H1 (cell line): ENCODE data around the gene SLC24A4. TPM values are rescaled to one million over a fixed set of nuclear protein-coding genes. Genes with fewer than 3 reads are reported as not detected.
A peak's percentile ranks its signal among the peaks of the same experiment; 100 is the strongest.

Source experiments
- CTCF ChIA-PET: fragments of 300-600 bp; sonication (Branson Sonifier 250); formaldehyde crosslinking; loops from one replicate; lab custom pipeline; 2021; ENCODE audit not compliant: partially characterized antibody; lab: Charles Lee
- POLR2A ChIA-PET: fragments of 300-600 bp; sonication (Branson Sonifier 250); formaldehyde crosslinking; loops from one replicate; lab custom pipeline; 2021; ENCODE audit warnings: inconsistent platforms; ENCODE audit not compliant: partially characterized antibody; lab: Charles Lee
- DNase-seq, 2 experiments: peaks; one replicate each; pipeline versions ENCODE4 v3.0.0 to v3.0.0-alpha.2; 2010 to 2022; ENCODE audit warnings: low spot score in 2 of 2, low read depth in 1 of 2, mixed read lengths in 1 of 2
- FAIRE-seq: peaks from 2 replicates; lab custom pipeline; 2011; peaks lifted over from hg19 to GRCh38; lab: Jason Lieb, UNC
- H2AFZ ChIP-seq: 2 replicates; pipeline ENCODE4 v1.8.1; 2012; ENCODE audit warnings: low read length, inconsistent platforms
- H2AK5ac ChIP-seq: 2 replicates; pipeline ENCODE4 v1.6.1; 2013; ENCODE audit warnings: low read depth, low read length
- H2BK120ac ChIP-seq: replicated peaks from 2 replicates; pipeline ENCODE3; 2013; ENCODE audit warnings: low read depth, low read length, inconsistent platforms
- H2BK12ac ChIP-seq: 2 replicates; pipeline ENCODE4 v1.6.1; 2013; ENCODE audit warnings: low read depth, low read length
- H2BK15ac ChIP-seq: 2 replicates; pipeline ENCODE4 v1.6.1; 2013; ENCODE audit warnings: low read length
- H2BK20ac ChIP-seq: 2 replicates; pipeline ENCODE4 v1.6.1; 2013; ENCODE audit warnings: low read length
- H2BK5ac ChIP-seq: 2 replicates; pipeline ENCODE4 v1.6.1; 2013; ENCODE audit warnings: low read depth, low read length
- H3K14ac ChIP-seq: 2 replicates; pipeline ENCODE4 v1.6.1; 2013; ENCODE audit warnings: inconsistent platforms; ENCODE audit not compliant: insufficient read length
- H3K18ac ChIP-seq: 2 replicates; pipeline ENCODE4 v1.6.1; 2013; ENCODE audit warnings: low read length; ENCODE audit errors: extremely low read depth
- H3K23ac ChIP-seq: 2 replicates; pipeline ENCODE4 v1.6.1; 2013; ENCODE audit warnings: inconsistent platforms; ENCODE audit not compliant: insufficient read length
- H3K23me2 ChIP-seq: 2 replicates; pipeline ENCODE4 v1.6.1; 2013; ENCODE audit warnings: low read depth, low read length
- H3K27ac ChIP-seq: 2 replicates; pipeline ENCODE4 v1.6.1; 2011; ENCODE audit warnings: low read depth, low read length, inconsistent platforms
- H3K27me3 ChIP-seq, 4 experiments: replicated peaks in 1 of 4; 1 replicate in 1 of 4; 2 replicates in 3 of 4; pipeline versions ENCODE4 v1.6.1 to v1.8.1; 2011 to 2013; ENCODE audit warnings: low read length in 3 of 4, mild to moderate bottlenecking in 3 of 4, inconsistent platforms in 2 of 4, mixed read lengths in 2 of 4, moderate library complexity in 1 of 4; ENCODE audit not compliant: control insufficient read depth in 3 of 4, insufficient read depth in 3 of 4; ENCODE audit errors: extremely low read depth in 1 of 4
- H3K36me3 ChIP-seq, 4 experiments: 2 replicates each; pipeline versions ENCODE4 v1.6.1 to v1.8.1; 2011 to 2013; ENCODE audit warnings: mild to moderate bottlenecking in 4 of 4, low read length in 3 of 4, moderate library complexity in 2 of 4, control low read depth in 1 of 4, inconsistent platforms in 1 of 4; ENCODE audit not compliant: insufficient read depth in 4 of 4, control insufficient read depth in 2 of 4
- H3K4ac ChIP-seq: replicated peaks from 2 replicates; pipeline ENCODE3; 2013; ENCODE audit warnings: low read length, low read depth, mixed read lengths, inconsistent platforms; ENCODE audit not compliant: insufficient read length
- H3K4me1 ChIP-seq, 4 experiments: replicated peaks in 1 of 4; 1 replicate in 1 of 4; 2 replicates in 3 of 4; pipeline versions ENCODE4 v1.6.1 to v1.8.1; 2011 to 2013; ENCODE audit warnings: low read length in 3 of 4, inconsistent platforms in 2 of 4, mixed read lengths in 1 of 4; ENCODE audit not compliant: insufficient read depth in 4 of 4, control insufficient read depth in 3 of 4
- H3K4me2 ChIP-seq, 2 experiments: 2 replicates each; pipeline versions ENCODE4 v1.6.1 to v1.8.1; 2011 to 2013; ENCODE audit warnings: low read depth in 2 of 2, low read length in 2 of 2, control low read depth in 1 of 2, inconsistent platforms in 1 of 2, mild to moderate bottlenecking in 1 of 2; ENCODE audit not compliant: insufficient read depth in 1 of 2
- H3K4me3 ChIP-seq, 4 experiments: fragments of 200-600, 300-600 bp in 1 of 4; sonication (generic), shearing (Covaris generic), sonication (Bioruptor Twin) in 1 of 4; 2 replicates each; pipeline versions ENCODE4 v1.5.1 to v1.8.1; 2011 to 2016; ENCODE audit warnings: low read length in 4 of 4, low read depth in 3 of 4, control low read depth in 2 of 4, inconsistent platforms in 2 of 4, mild to moderate bottlenecking in 2 of 4, mixed read lengths in 1 of 4, moderate library complexity in 1 of 4; ENCODE audit not compliant: insufficient read depth in 2 of 4; ENCODE audit errors: extremely low read depth in 1 of 4
- H3K56ac ChIP-seq: replicated peaks from 2 replicates; pipeline ENCODE3; 2013; ENCODE audit warnings: low read depth, mild to moderate bottlenecking, mixed read lengths, low read length, inconsistent platforms; ENCODE audit not compliant: insufficient read length
- H3K79me1 ChIP-seq: 2 replicates; pipeline ENCODE4 v1.6.1; 2013; ENCODE audit warnings: low read depth, low read length, control low read depth
- H3K79me2 ChIP-seq, 2 experiments: 2 replicates each; pipeline versions ENCODE4 v1.6.1 to v1.8.1; 2012 to 2013; ENCODE audit warnings: low read length in 2 of 2, mild to moderate bottlenecking in 2 of 2, inconsistent platforms in 1 of 2; ENCODE audit not compliant: insufficient read depth in 2 of 2, control insufficient read depth in 1 of 2
- H3K9ac ChIP-seq, 4 experiments: replicated peaks in 1 of 4; 1 replicate in 1 of 4; 2 replicates in 3 of 4; pipeline versions ENCODE4 v1.6.1 to v1.8.1; 2011 to 2013; ENCODE audit warnings: low read depth in 3 of 4, low read length in 3 of 4, control low read depth in 2 of 4, mild to moderate bottlenecking in 2 of 4, moderate library complexity in 2 of 4, inconsistent platforms in 1 of 4; ENCODE audit errors: extremely low read depth in 1 of 4
- H3K9me3 ChIP-seq, 2 experiments: 2 replicates each; pipeline versions ENCODE4 v1.6.1 to v1.8.1; 2012 to 2013; ENCODE audit warnings: mild to moderate bottlenecking in 2 of 2, moderate library complexity in 2 of 2, control low read depth in 1 of 2, inconsistent platforms in 1 of 2, low read depth in 1 of 2, low read length in 1 of 2, mixed read lengths in 1 of 2; ENCODE audit not compliant: insufficient read depth in 2 of 2
- H4K20me1 ChIP-seq, 2 experiments: replicated peaks in 1 of 2; 2 replicates each; pipeline versions ENCODE3 to v1.8.1; 2011 to 2013; ENCODE audit warnings: inconsistent platforms in 2 of 2, low read length in 2 of 2, mild to moderate bottlenecking in 1 of 2; ENCODE audit not compliant: insufficient read depth in 2 of 2, control insufficient read depth in 1 of 2
- H4K5ac ChIP-seq: 2 replicates; pipeline ENCODE4 v1.6.1; 2013; ENCODE audit warnings: low read length, low read depth, mixed read lengths, inconsistent platforms; ENCODE audit not compliant: insufficient read length
- H4K8ac ChIP-seq: 2 replicates; pipeline ENCODE4 v1.8.0; 2013; ENCODE audit warnings: mild to moderate bottlenecking, moderate library complexity, low read length, inconsistent platforms; ENCODE audit not compliant: insufficient read depth; ENCODE audit errors: extremely low read depth
- H4K91ac ChIP-seq: replicated peaks from 2 replicates; pipeline ENCODE3; 2013; ENCODE audit warnings: low read length, mixed read lengths, inconsistent platforms; ENCODE audit not compliant: insufficient read length
- KDM1A ChIP-seq: fragments of 200-600, 300-600 bp; sonication (generic); IDR thresholded peaks from 2 replicates; pipeline ENCODE4 v1.7.1; 2016; ENCODE audit warnings: mild to moderate bottlenecking, low read length, borderline replicate concordance
- MAX ChIP-seq: IDR thresholded peaks from 2 replicates; pipeline ENCODE4 v1.6.1; 2012; ENCODE audit warnings: inconsistent platforms
- RBBP5 ChIP-seq: IDR thresholded peaks from 2 replicates; pipeline ENCODE4 v1.7.1; 2012; ENCODE audit warnings: low read depth, mild to moderate bottlenecking, inconsistent platforms, low read length, moderate library complexity, borderline replicate concordance
- WGBS, 2 experiments: shearing (Covaris generic) in 1 of 2; methylation state at CpG; one replicate each; pipeline versions ENCODE4 v1.1.6 to v1.1.7; 2013 to 2015; ENCODE audit warnings: low lambda C conversion rate in 2 of 2, mixed read lengths in 2 of 2, inconsistent platforms in 1 of 2, low coverage in 1 of 2, missing lambda C conversion rate in 1 of 2; ENCODE audit not compliant: insufficient replicate concordance in 2 of 2, insufficient coverage in 1 of 2, insufficient read length in 1 of 2; ENCODE audit errors: extremely low coverage in 1 of 2, missing lambda C conversion rate in 1 of 2; 5-methylcytosine and 5-hydroxymethylcytosine counted together
- polyA plus RNA-seq, 7 experiments: library from polyadenylated mRNA; depleted of rRNA in 3 of 7; stranded (reverse) in 5 of 7; unstranded in 2 of 7; fragments of >200 nt in 5 of 7; fragments of 200-250 nt in 2 of 7; gene quantifications; 1 replicate in 5 of 7; 2 replicates in 1 of 7; 4 replicates in 1 of 7; pipeline versions ENCODE4 v1.2.1 to v1.2.3, GENCODE V29; 2011 to 2013; ENCODE audit warnings: missing spikeins in 2 of 7, mixed read lengths in 2 of 7
- total RNA-seq: library from RNA; stranded (reverse); fragmentation: NEBNext Ultra II Directional; extraction: Animal tissue kit (Norgen Biotek cat#: 25700); gene quantifications from 2 replicates; pipeline ENCODE4 v1.2.1, GENCODE V29; 2021

The SLC24A4 gene
- total and polyA plus RNA-seq, 2 of the 8 experiments (the other 6 are each of a cell fraction or from before 2014, with no cell fraction given), result 0.27 to 0.89 TPM

GRCh38 chr14:92523752-92524151 is 200.8 kb downstream of the SLC24A4 start:
- H3K23ac ChIP-seq, result no peak overlapping the region
- no peak overlapping the region for H3K56ac ChIP-seq
- no peak overlapping the region for H3K27ac ChIP-seq
- no peaks in the 10 kb centered on the region for H3K36me3 ChIP-seq
- H3K18ac ChIP-seq, result no peak overlapping the region
- H2AFZ ChIP-seq, result no peak overlapping the region
- no peaks in the 10 kb centered on the region for H3K79me2 ChIP-seq
- no peak overlapping the region for H2BK20ac ChIP-seq
- TF ChIP-seq MAX (no peak), KDM1A (0 out of 2 replicates have a peak, but pooled peaks have one; percentile 19), RBBP5 (no peak)
- H3K23me2 ChIP-seq, result peaks cover 4% of the 10 kb centered on the region; the same call in 1 of the 2 replicates
- no peak overlapping the region for H4K8ac ChIP-seq
- H3K9ac ChIP-seq, result no peak overlapping the region
- no peak overlapping the region for H2BK12ac ChIP-seq
- DNase-seq (no peak), FAIRE-seq (no peak)
- ChIA-PET CTCF (interaction anchor here (1.4 to 2.6 kb wide), 3 partner anchors 13 to 158 kb away, joined by 4 to 9 read pairs (median 4); no protein-coding TSS in a partner anchor), POLR2A (no interaction called here)
- WGBS, 2 experiments, result 91% methylated on average over 6 of the region's 6 CpGs; no CpG with 5 or more reads in 1 of the 2 experiments
- H3K4ac ChIP-seq, result no peak overlapping the region
- H2BK120ac ChIP-seq, result no peak overlapping the region
- no peaks in the 10 kb centered on the region for H4K20me1 ChIP-seq
- no peaks in the 10 kb centered on the region for H3K79me1 ChIP-seq
- H3K9me3 ChIP-seq, result no peaks in the 10 kb centered on the region
- no peak overlapping the region for H3K4me2 ChIP-seq
- no peaks in the 10 kb centered on the region for H3K27me3 ChIP-seq
- no peak overlapping the region for H3K14ac ChIP-seq
- no peak overlapping the region for H3K4me3 ChIP-seq
- H2AK5ac ChIP-seq, result no peak overlapping the region
- H4K5ac ChIP-seq, result no peak overlapping the region
- no peaks in the 10 kb centered on the region for H3K4me1 ChIP-seq
- no peak overlapping the region for H4K91ac ChIP-seq
- H2BK15ac ChIP-seq, result no peak overlapping the region
- no peak overlapping the region for H2BK5ac ChIP-seq
